HepG2 (cell line): ENCODE data around the gene SLC2A4. TPM values are rescaled to one million over a fixed set of nuclear protein-coding genes. Genes with fewer than 3 reads are reported as not detected.

Source experiments
- ATAC-seq: fragments of 200-7000 bp; cut with Tn5 transposase; 3 replicates; pipeline ENCODE4 v1.9.1; 2020; ENCODE audit warnings: mild to moderate bottlenecking, moderate library complexity
- BruUV-seq: library from RNA; stranded (reverse); fragments of 400-500 nt; replicated peaks from 2 replicates; lab custom pipeline; 2021; lab: Mats Ljungman, UMichigan
- CTCF ChIA-PET: fragments of 300-600 bp; formaldehyde crosslinking; extraction: SDS; loops from one replicate; lab custom pipeline; 2021; ENCODE audit warnings: low total read pairs, inconsistent platforms, low intra/inter-chr PET ratio; lab: Yijun Ruan, JAX
- POLR2A ChIA-PET: fragments of 350-600 bp; sonication (Branson Sonifier 250); formaldehyde crosslinking; loops from one replicate; lab custom pipeline; 2020; ENCODE audit warnings: antibody characterized with exemption, inconsistent platforms; lab: Yijun Ruan, JAX
- DNase-seq: peaks from one replicate; pipeline ENCODE4 v3.0.0-alpha.2; 2015; ENCODE audit warnings: low spot score
- FAIRE-seq: peaks from 3 replicates; lab custom pipeline; 2011; peaks lifted over from hg19 to GRCh38; lab: Jason Lieb, UNC
- H2AFZ ChIP-seq: one replicate; pipeline ENCODE4 v1.6.1; 2011; ENCODE audit warnings: low read length, inconsistent platforms
- H3K27ac ChIP-seq: fragments of 300-600 bp; 3 replicates; pipeline ENCODE4 v1.8.0; 2011; ENCODE audit warnings: mixed run types, mild to moderate bottlenecking, mixed read lengths, low read length, inconsistent platforms; ENCODE audit not compliant: insufficient read depth; ENCODE audit errors: extremely low read length
- H3K27me3 ChIP-seq, 2 experiments: fragments of 200-600 bp in 1 of 2; 2 replicates in 1 of 2; 3 replicates in 1 of 2; pipeline versions ENCODE4 v1.6.0 to v1.8.0; 2011; ENCODE audit warnings: low read length in 2 of 2, mild to moderate bottlenecking in 2 of 2, moderate library complexity in 2 of 2, inconsistent platforms in 1 of 2; ENCODE audit not compliant: insufficient read depth in 2 of 2, control insufficient read depth in 1 of 2
- H3K36me3 ChIP-seq, 2 experiments: fragments of 200-600 bp in 1 of 2; replicated peaks in 1 of 2; 2 replicates in 1 of 2; 3 replicates in 1 of 2; pipeline versions ENCODE4 v1.5.1 to v1.8.0; 2011; ENCODE audit warnings: low read length in 2 of 2, inconsistent platforms in 1 of 2; ENCODE audit not compliant: insufficient read depth in 2 of 2, control insufficient read depth in 1 of 2
- H3K4me1 ChIP-seq: 2 replicates; pipeline ENCODE4 v1.5.1; 2012; ENCODE audit warnings: low read length, inconsistent platforms; ENCODE audit not compliant: insufficient read depth
- H3K4me2 ChIP-seq: 2 replicates; pipeline ENCODE4 v1.6.0; 2011; ENCODE audit warnings: low read depth, low read length, inconsistent platforms
- H3K4me3 ChIP-seq, 3 experiments: fragments of 200-600 bp in 1 of 3; sonication (generic), shearing (Covaris generic) in 1 of 3; replicated peaks in 1 of 3; 2 replicates each; pipeline ENCODE4 v1.5.1; 2011 to 2016; ENCODE audit warnings: low read length in 3 of 3, inconsistent platforms in 2 of 3, low read depth in 2 of 3, mild to moderate bottlenecking in 2 of 3, control low read depth in 1 of 3, mixed read lengths in 1 of 3; ENCODE audit not compliant: insufficient read depth in 1 of 3
- H3K79me2 ChIP-seq: one replicate; pipeline ENCODE4 v1.6.1; 2011; ENCODE audit warnings: low read length, inconsistent platforms; ENCODE audit not compliant: insufficient read depth
- H3K9ac ChIP-seq: 2 replicates; pipeline ENCODE4 v1.6.0; 2011; ENCODE audit warnings: mild to moderate bottlenecking, low read depth, low read length, inconsistent platforms; ENCODE audit not compliant: insufficient read depth
- H3K9me3 ChIP-seq: 2 replicates; pipeline ENCODE4 v1.5.1; 2012; ENCODE audit warnings: mild to moderate bottlenecking, low read length
- H4K20me1 ChIP-seq: 2 replicates; pipeline ENCODE4 v1.6.0; 2011; ENCODE audit warnings: inconsistent platforms, mild to moderate bottlenecking, low read length, moderate library complexity; ENCODE audit not compliant: insufficient read depth
- ELF4 ChIP-seq: sonication (generic); formaldehyde crosslinking; IDR thresholded peaks from 2 replicates; pipeline ENCODE4 v1.5.0; 2020; ENCODE audit warnings: missing genetic modification reagents, mild to moderate bottlenecking, moderate library complexity, borderline replicate concordance
- NAIF1 ChIP-seq: sonication (generic); formaldehyde crosslinking; IDR thresholded peaks from 2 replicates; pipeline ENCODE4 v1.5.0; 2020; ENCODE audit warnings: mild to moderate bottlenecking, missing genetic modification reagents, borderline replicate concordance
- PHB2 ChIP-seq: fragments of 450-650 bp; IDR thresholded peaks from 2 replicates; pipeline ENCODE4 v1.6.1; 2018; ENCODE audit not compliant: partially characterized antibody
- SOX13 ChIP-seq, 3 experiments: fragments of 450-650 bp in 1 of 3; sonication (generic) in 1 of 3; formaldehyde crosslinking in 1 of 3; IDR thresholded peaks in 2 of 3; conservative IDR thresholded peaks in 1 of 3; 2 replicates each; pipeline versions ENCODE4 v1.5.0 to v1.6.1; 2016 to 2020; ENCODE audit warnings: antibody characterized with exemption in 1 of 3, mild to moderate bottlenecking in 1 of 3, missing compliant biosample characterization in 1 of 3, missing genetic modification reagents in 1 of 3, moderate library complexity in 1 of 3
- WGBS: methylation state at CpG from one replicate; pipeline ENCODE4 v1.1.6; 2017; ENCODE audit warnings: low lambda C conversion rate; 5-methylcytosine and 5-hydroxymethylcytosine counted together
- in situ Hi-C: cut with HindIII; loops from 2 replicates; pipeline ENCODE4 v1.10.0; 2017; ENCODE audit warnings: low pct_unique_long_range_greater_than_20kb; ENCODE audit not compliant: extremely low pct_ligation_motif_present
- intact Hi-C: fragments of 100-400 bp; cut with micrococcal nuclease; formaldehyde crosslinking; loops from one replicate; pipeline ENCODE4 v1.10.0; 2022; ENCODE audit not compliant: unreplicated experiment
- polyA plus RNA-seq, 8 experiments: library from polyadenylated mRNA; depleted of rRNA in 3 of 8; stranded (reverse) in 7 of 8; unstranded in 1 of 8; fragments of >200 nt; fragmentation: Illumina TruSeq in 4 of 8; extraction: Trizol in 4 of 8; gene quantifications; 2 replicates each; pipeline versions ENCODE4 v1.2.1 to v1.2.3, GENCODE V29; 2011 to 2016; ENCODE audit warnings: low read depth in 4 of 8, missing spikeins in 1 of 8, mixed read lengths in 1 of 8; ENCODE audit not compliant: insufficient read depth in 1 of 8
- total RNA-seq, 5 experiments: library from RNA; depleted of rRNA; stranded (reverse); fragments of >200 nt; fragmentation: Illumina TruSeq; extraction: Trizol; gene quantifications; 2 replicates each; pipeline ENCODE4 v1.2.3, GENCODE V29; 2016; ENCODE audit warnings: low read depth in 1 of 5
- TF ChIP-seq, protein P1 (sequence below): sonication (generic); formaldehyde crosslinking; IDR thresholded peaks from 2 replicates; pipeline ENCODE4 v1.8.1; 2022; ENCODE audit warnings: mild to moderate bottlenecking, missing genetic modification reagents
- TF ChIP-seq, protein P2 (sequence below): sonication (generic); formaldehyde crosslinking; IDR thresholded peaks from 2 replicates; pipeline ENCODE4 v1.4.0; 2020; ENCODE audit warnings: missing genetic modification reagents, mild to moderate bottlenecking, borderline replicate concordance

SLC2A4 gene
- total and polyA plus RNA-seq, 2 of the 13 experiments (the other 11 are each of a cell fraction or from before 2014, with no cell fraction given) = 4.9 to 5.8 TPM

DNA sequence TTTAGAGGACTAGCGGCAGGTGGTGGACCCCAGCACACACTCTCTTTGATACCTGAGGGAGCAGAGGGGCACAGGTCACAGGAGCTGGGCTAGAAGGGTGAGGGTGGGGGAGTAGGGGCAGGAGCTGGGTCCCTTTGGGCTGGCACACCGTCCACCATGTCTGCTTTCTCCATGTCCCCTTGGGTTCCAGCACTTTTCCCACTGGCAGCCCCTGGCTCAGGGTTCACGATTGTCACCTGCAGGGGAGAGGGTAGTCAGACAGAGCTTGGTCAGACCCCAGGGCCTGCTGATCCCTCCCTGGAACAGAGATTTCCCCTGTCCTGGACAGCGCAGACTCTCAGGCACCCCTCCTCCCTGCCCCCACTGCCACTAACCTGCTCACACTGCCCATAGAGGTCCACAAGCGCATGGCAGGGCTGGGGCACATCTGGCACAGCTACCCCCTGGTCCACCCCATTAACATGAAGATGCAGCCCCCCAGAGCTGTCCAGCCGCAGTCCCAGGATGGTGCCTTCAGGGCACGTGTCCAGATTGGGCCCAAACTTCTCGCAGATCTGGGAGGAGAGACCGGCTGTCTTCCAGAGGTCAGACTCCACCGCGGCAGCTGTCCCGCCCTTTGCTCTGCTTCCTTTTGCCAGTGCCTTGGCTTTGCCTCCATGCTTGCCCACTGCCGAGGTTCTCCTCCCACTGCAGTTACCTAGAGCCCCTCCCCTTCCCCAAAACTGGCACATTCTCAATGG, 36.8 kb downstream of the SLC2A4 start:
- Histone ChIP-seq H3K36me3 (peaks cover 20 to 53% of the 10 kb centered on the region in 2 experiments), H3K9ac (no peak overlapping the region), H2AFZ (no peak overlapping the region), H4K20me1 (peaks cover 10% of the 10 kb centered on the region; the same call in 1 of the 2 replicates), H3K4me3 (no peak overlapping the region), H3K27me3 (no peaks in the 10 kb centered on the region), H3K4me2 (no peak overlapping the region), H3K9me3 (no peaks in the 10 kb centered on the region), H3K4me1 (peaks cover 11% of the 10 kb centered on the region), H3K79me2 (peaks cover 10% of the 10 kb centered on the region), H3K27ac (no peak overlapping the region)
- intact Hi-C loops = no loop called here
- FAIRE-seq (no peak), ATAC-seq (no peak), DNase-seq (no peak)
- TF ChIP-seq, protein P1, sequence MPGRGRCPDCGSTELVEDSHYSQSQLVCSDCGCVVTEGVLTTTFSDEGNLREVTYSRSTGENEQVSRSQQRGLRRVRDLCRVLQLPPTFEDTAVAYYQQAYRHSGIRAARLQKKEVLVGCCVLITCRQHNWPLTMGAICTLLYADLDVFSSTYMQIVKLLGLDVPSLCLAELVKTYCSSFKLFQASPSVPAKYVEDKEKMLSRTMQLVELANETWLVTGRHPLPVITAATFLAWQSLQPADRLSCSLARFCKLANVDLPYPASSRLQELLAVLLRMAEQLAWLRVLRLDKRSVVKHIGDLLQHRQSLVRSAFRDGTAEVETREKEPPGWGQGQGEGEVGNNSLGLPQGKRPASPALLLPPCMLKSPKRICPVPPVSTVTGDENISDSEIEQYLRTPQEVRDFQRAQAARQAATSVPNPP (CRISPR knock-in tag) = no peak
- no TSS peak for BruUV-seq
- POLR2A ChIA-PET = no interaction called here
- CTCF ChIA-PET = no interaction called here
- 95% methylated on average over 8 of the region's 13 CpGs for WGBS
- in situ Hi-C loops = no loop called here

GRCh38 chr17:7321466-7321865, 39.9 kb downstream of the SLC2A4 start:
- Histone ChIP-seq H3K9ac (no peak overlapping the region), H3K4me1 (no peaks in the 10 kb centered on the region), H3K4me2 (no peak overlapping the region), H4K20me1 (no peaks in the 10 kb centered on the region), H3K9me3 (no peaks in the 10 kb centered on the region), H3K79me2 (no peaks in the 10 kb centered on the region), H3K27ac (no peak overlapping the region), H2AFZ (no peak overlapping the region), H3K27me3 (no peaks in the 10 kb centered on the region), H3K36me3 (peaks cover 26 to 74% of the 10 kb centered on the region in 2 experiments), H3K4me3 (no peak overlapping the region)
- no TSS peak for BruUV-seq
- intact Hi-C loops (no loop called here), in situ Hi-C loops (no loop called here)
- POLR2A ChIA-PET = no interaction called here
- no peak for TF ChIP-seq ELF4
- TF ChIP-seq, protein P2, sequence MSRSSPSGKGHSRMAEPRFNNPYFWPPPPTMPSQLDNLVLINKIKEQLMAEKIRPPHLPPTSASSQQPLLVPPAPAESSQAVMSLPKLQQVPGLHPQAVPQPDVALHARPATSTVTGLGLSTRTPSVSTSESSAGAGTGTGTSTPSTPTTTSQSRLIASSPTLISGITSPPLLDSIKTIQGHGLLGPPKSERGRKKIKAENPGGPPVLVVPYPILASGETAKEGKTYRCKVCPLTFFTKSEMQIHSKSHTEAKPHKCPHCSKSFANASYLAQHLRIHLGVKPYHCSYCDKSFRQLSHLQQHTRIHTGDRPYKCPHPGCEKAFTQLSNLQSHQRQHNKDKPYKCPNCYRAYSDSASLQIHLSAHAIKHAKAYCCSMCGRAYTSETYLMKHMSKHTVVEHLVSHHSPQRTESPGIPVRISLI (CRISPR knock-in tag) = no peak
- TF ChIP-seq NAIF1 (CRISPR knock-in tag) = no peak
- TF ChIP-seq SOX13 (IDR thresholded peaks at IDR 0.05) = no peak
- TF ChIP-seq SOX13 (CRISPR knock-in tag; conservative IDR thresholded peaks at IDR 0.05 in 1 of 2, IDR thresholded peaks at IDR 0.05 in 1 of 2) = no peak
- no peak for TF ChIP-seq PHB2
- DNase-seq = no peak
- ATAC-seq = no peak
- WGBS = 95% methylated on average over 15 of the region's 15 CpGs
- no peak for FAIRE-seq
- CTCF ChIA-PET = no interaction called here
